SU-DHL-6 (cell line): ENCODE measurements around the gene SUGCT.

Source experiments
- H2AFZ ChIP-seq: fragments of 200-600 bp; sonication (generic); 2 replicates; pipeline ENCODE4 v1.6.1; 2014; ENCODE audit warnings: low read depth, mild to moderate bottlenecking, moderate library complexity, mixed read lengths, antibody characterized with exemption, low read length; ENCODE audit not compliant: severe bottlenecking
- H3F3A ChIP-seq: fragments of 200-600 bp; shearing (Covaris generic); 2 replicates; pipeline ENCODE4 v1.6.0; 2016; ENCODE audit warnings: antibody characterized with exemption, mild to moderate bottlenecking; ENCODE audit not compliant: insufficient read depth
- H3K27ac ChIP-seq: fragments of 200-600 bp; sonication (generic); 2 replicates; pipeline ENCODE4 v1.5.1; 2016; ENCODE audit warnings: low read depth, mild to moderate bottlenecking, low read length, moderate library complexity, mixed read lengths
- H3K27me3 ChIP-seq: fragments of 200-600 bp; sonication (generic), shearing (Covaris generic); 2 replicates; pipeline ENCODE4 v1.6.0; 2014; ENCODE audit warnings: mild to moderate bottlenecking, low read length
- H3K36me3 ChIP-seq: fragments of 200-600 bp; sonication (generic); 2 replicates; pipeline ENCODE4 v1.6.1; 2014; ENCODE audit warnings: mild to moderate bottlenecking, low read length, mixed read lengths
- H3K4me2 ChIP-seq: fragments of 300-600, 200-600 bp; shearing (Covaris generic), sonication (generic); 2 replicates; pipeline ENCODE4 v1.6.0; 2014; ENCODE audit warnings: low read length, low read depth, mild to moderate bottlenecking; ENCODE audit not compliant: poor library complexity, severe bottlenecking
- H3K4me3 ChIP-seq: fragments of 200-600 bp; sonication (generic); 2 replicates; pipeline ENCODE4 v1.5.1; 2014; ENCODE audit warnings: antibody characterized with exemption, low read length, mild to moderate bottlenecking, mixed read lengths; ENCODE audit not compliant: insufficient read depth, poor library complexity, severe bottlenecking
- H3K79me2 ChIP-seq: fragments of 200-600 bp; sonication (generic); 2 replicates; pipeline ENCODE4 v1.6.1; 2014; ENCODE audit warnings: mild to moderate bottlenecking, low read length, moderate library complexity; ENCODE audit not compliant: insufficient read depth
- H3K9ac ChIP-seq: fragments of 200-600 bp; sonication (generic); 2 replicates; pipeline ENCODE4 v1.7.0; 2014; ENCODE audit warnings: mild to moderate bottlenecking, low read length
- H3K9me2 ChIP-seq: fragments of 200-600 bp; sonication (generic); replicated peaks from 2 replicates; pipeline ENCODE4 v1.6.1; 2014; ENCODE audit warnings: low read length; ENCODE audit not compliant: insufficient read depth
- H3K9me3 ChIP-seq: fragments of 200-600 bp; sonication (generic); 2 replicates; pipeline ENCODE4 v1.6.1; 2014; ENCODE audit warnings: low read length, mixed read lengths; ENCODE audit not compliant: insufficient read depth
- H4K20me1 ChIP-seq: fragments of 200-600 bp; sonication (generic); 2 replicates; pipeline ENCODE4 v1.6.1; 2014; ENCODE audit warnings: low read depth, mild to moderate bottlenecking, antibody characterized with exemption, low read length, moderate library complexity, mixed read lengths
- CTCF ChIP-seq: fragments of 200-600 bp; sonication (generic); IDR thresholded peaks from one replicate; pipeline ENCODE4 v1.5.1; 2017; ENCODE audit warnings: antibody characterized with exemption, mild to moderate bottlenecking, low read length, moderate library complexity; ENCODE audit not compliant: insufficient read depth, poor library complexity, severe bottlenecking
- EZH2phosphoT487 ChIP-seq: fragments of 200-600 bp; sonication (generic), shearing (Covaris generic); conservative IDR thresholded peaks from 2 replicates; pipeline ENCODE4 v1.6.1; 2018; ENCODE audit warnings: mild to moderate bottlenecking, antibody characterized with exemption, low read length, moderate library complexity, mixed read lengths

The SUGCT gene

DNA sequence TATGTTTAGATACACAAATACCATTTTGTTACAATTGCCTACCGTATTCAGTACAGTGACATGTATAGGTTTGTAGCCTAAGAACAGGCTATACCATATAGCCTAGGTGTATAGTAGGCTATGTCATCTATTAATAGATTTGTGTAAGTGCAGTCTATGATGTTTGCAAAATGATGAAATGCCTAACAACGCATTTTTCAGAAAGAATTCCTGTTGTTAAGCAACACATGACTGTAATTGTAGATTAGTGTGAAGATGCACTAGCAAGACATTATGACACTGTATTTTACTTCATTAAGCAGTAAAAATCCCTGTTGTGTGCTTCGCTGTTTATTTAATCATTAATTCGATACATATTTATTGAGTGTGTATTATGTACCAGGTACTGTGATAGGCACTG lies 446.0 kb downstream of the SUGCT start:
- Histone ChIP-seq H2AFZ (no peak overlapping the region), H3F3A (no peaks in the 10 kb centered on the region), H3K9ac (no peak overlapping the region), H3K27me3 (no peaks in the 10 kb centered on the region), H3K9me3 (no peaks in the 10 kb centered on the region), H3K79me2 (no peaks in the 10 kb centered on the region), H3K36me3 (no peaks in the 10 kb centered on the region), H3K27ac (no peak overlapping the region), H3K4me3 (no peak overlapping the region), H3K9me2 (no peaks in the 10 kb centered on the region), H4K20me1 (no peaks in the 10 kb centered on the region), H3K4me2 (no peak overlapping the region)
- TF ChIP-seq EZH2phosphoT487 (no peak), CTCF (no peak)

DNA sequence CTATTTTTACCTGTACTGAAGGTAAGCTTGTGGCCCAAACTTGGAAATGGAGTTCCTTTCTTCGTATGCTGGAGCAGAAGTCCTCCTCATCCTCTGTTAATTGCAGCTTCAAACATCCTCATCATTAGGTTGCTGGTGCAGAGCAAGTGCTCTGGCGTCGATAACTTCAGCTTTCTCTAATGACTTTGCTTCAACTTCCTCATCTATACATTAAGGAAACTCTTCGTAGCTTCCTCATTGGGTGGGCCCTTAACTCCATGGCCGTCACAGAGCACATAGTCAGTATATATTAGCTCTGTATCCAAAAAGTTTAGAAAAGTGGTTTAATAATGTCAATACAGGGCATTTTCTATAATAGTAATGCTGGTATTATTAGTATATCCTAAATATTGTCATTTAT lies 447.7 kb downstream of the SUGCT start:
- TF ChIP-seq CTCF, result no peak

DNA sequence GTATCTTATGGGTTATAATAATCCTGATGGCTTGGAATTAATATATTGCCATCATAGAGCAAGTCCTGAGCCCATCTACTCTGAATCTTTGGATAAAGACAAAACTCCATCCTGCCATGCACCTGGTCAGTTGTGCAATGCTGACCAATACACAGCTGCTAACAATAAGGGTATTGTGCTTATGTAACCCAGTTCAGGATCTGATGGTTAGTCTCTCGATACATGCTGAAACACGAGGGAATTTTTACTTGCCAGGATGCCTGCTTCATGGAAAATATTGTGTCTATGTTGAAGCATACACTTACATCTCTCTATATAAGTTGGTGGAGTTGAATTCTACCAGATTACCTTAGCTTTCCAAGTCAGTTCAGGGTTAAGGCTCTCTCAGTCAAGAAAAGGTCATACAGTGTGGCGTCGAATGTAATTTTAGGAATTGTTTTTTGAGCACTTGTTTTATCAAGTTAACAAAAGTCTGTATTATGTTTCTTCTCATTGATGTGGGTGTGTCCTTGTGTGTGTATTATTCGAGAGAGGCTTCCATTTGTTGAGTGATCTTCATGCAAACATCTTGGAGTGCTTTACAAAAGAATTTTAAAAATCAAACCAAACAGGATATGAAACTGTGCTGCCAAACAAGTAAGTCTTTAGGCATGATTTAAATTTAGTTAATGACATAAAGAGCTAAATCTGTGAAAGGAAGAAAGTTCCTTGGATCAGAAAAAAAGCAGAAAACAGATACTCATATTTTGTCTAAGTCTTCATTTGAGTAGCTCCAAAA lies 449.1 kb downstream of the SUGCT start:
- H2AFZ ChIP-seq, result no peak overlapping the region
- no peaks in the 10 kb centered on the region for H3K79me2 ChIP-seq
- H3K4me3 ChIP-seq, result no peak overlapping the region
- no peak overlapping the region for H3K27ac ChIP-seq
- H4K20me1 ChIP-seq, result no peaks in the 10 kb centered on the region
- TF ChIP-seq EZH2phosphoT487, result no peak
- no peak for TF ChIP-seq CTCF
- no peaks in the 10 kb centered on the region for H3K9me2 ChIP-seq
- H3K4me2 ChIP-seq, result no peak overlapping the region
- no peaks in the 10 kb centered on the region for H3K9me3 ChIP-seq
- H3K27me3 ChIP-seq, result no peaks in the 10 kb centered on the region
- no peaks in the 10 kb centered on the region for H3K36me3 ChIP-seq
- H3K9ac ChIP-seq, result no peak overlapping the region
- H3F3A ChIP-seq, result no peaks in the 10 kb centered on the region

More for the DNA sequence above, 447.7 kb downstream of the SUGCT start:
- Histone ChIP-seq H3K27ac (no peak overlapping the region), H4K20me1 (no peaks in the 10 kb centered on the region), H3F3A (no peaks in the 10 kb centered on the region), H3K36me3 (no peaks in the 10 kb centered on the region), H3K79me2 (no peaks in the 10 kb centered on the region), H3K9me2 (no peaks in the 10 kb centered on the region), H3K9ac (no peak overlapping the region), H3K4me3 (no peak overlapping the region), H3K27me3 (no peaks in the 10 kb centered on the region), H3K9me3 (no peaks in the 10 kb centered on the region), H2AFZ (no peak overlapping the region), H3K4me2 (no peak overlapping the region)
